Transverse colon (tissue), 4 donors: ENCODE data around the gene GLIS1. TPM values are rescaled to one million over a fixed set of nuclear protein-coding genes. Genes with fewer than 3 reads are reported as not detected.

Source experiments
- DNase-seq: peaks from one replicate; pipeline ENCODE4 v3.0.0-alpha.2; 2019
- H3K27ac ChIP-seq, 4 donors: fragments of 200-600 bp; sonication (generic); 2 replicates each; pipeline ENCODE4 v1.5.1; 2016 to 2018; ENCODE audit warnings: inconsistent platforms in 4 of 4
- H3K27me3 ChIP-seq: fragments of 200-600 bp; sonication (generic); 2 replicates; pipeline ENCODE4 v1.5.1; 2017; ENCODE audit warnings: inconsistent platforms
- H3K36me3 ChIP-seq, 4 donors: fragments of 200-600 bp; sonication (generic); 2 replicates each; pipeline ENCODE4 v1.5.1; 2017 to 2019; ENCODE audit warnings: inconsistent platforms in 4 of 4
- H3K4me1 ChIP-seq, 4 donors: fragments of 200-600 bp; sonication (generic); 2 replicates each; pipeline ENCODE4 v1.5.1; 2017 to 2020; ENCODE audit warnings: inconsistent platforms in 4 of 4
- H3K4me3 ChIP-seq, 4 donors: fragments of 200-600 bp; sonication (generic); 1 replicate in 1 of 4; 2 replicates in 3 of 4; pipeline versions ENCODE4 v1.5.1 to v1.6.1; 2017 to 2019; ENCODE audit warnings: inconsistent platforms in 4 of 4
- H3K9me3 ChIP-seq, 2 donors: fragments of 200-600 bp; sonication (generic); 2 replicates each; pipeline ENCODE4 v1.5.1; 2017 to 2019; ENCODE audit warnings: inconsistent platforms in 2 of 2
- CTCF ChIP-seq, 5 experiments: fragments of 200-600 bp in 3 of 5; fragments of 450-650 bp in 2 of 5; sonication (generic) in 3 of 5; IDR thresholded peaks; 1 replicate in 2 of 5; 2 replicates in 3 of 5; pipeline ENCODE4 v1.5.1; 2016 to 2017; ENCODE audit warnings: antibody characterized with exemption in 5 of 5, inconsistent platforms in 3 of 5, mild to moderate bottlenecking in 2 of 5, moderate library complexity in 1 of 5
- EP300 ChIP-seq: sonication (generic); formaldehyde crosslinking; IDR thresholded peaks from one replicate; pipeline ENCODE4 v1.6.1; 2017; ENCODE audit warnings: antibody characterized with exemption, low read depth
- POLR2A ChIP-seq: fragments of 450-650 bp; IDR thresholded peaks from one replicate; pipeline ENCODE4 v1.6.1; 2016; ENCODE audit warnings: antibody characterized with exemption, mild to moderate bottlenecking, moderate library complexity
- POLR2AphosphoS5 ChIP-seq, 3 donors: sonication (generic); formaldehyde crosslinking; IDR thresholded peaks; one replicate each; pipeline ENCODE4 v1.6.1; 2016; ENCODE audit warnings: antibody characterized with exemption in 3 of 3
- WGBS, 2 donors: methylation state at CpG; one replicate each; pipeline ENCODE4 v1.1.5; 2018; ENCODE audit warnings: low coverage in 1 of 2; 5-methylcytosine and 5-hydroxymethylcytosine counted together
- in situ Hi-C, 4 donors: fragments of 200-750 bp; cut with MboI; loops; one replicate each; pipeline versions ENCODE4 v1.15.0 to v1.15.1; 2017; ENCODE audit warnings: low sequenced_read_pairs in 3 of 4, low pct_ligation_motif_present in 1 of 4, low pct_unique_long_range_greater_than_20kb in 1 of 4
- intact Hi-C: fragments of 100-400 bp; cut with DNase I; formaldehyde crosslinking; loops from one replicate; pipeline ENCODE4 v1.15.1; 2023; ENCODE audit warnings: low total_unique reads
- total RNA-seq, 4 donors: library from RNA; depleted of rRNA; stranded (reverse); fragments of >200 nt; gene quantifications; one replicate each; pipeline ENCODE4 v1.1.0, GENCODE V29; 2016

The GLIS1 gene
- total RNA-seq, 4 donors from 2014 or later, result 0.16 to 0.75 (median 0.27) TPM; not detected in 1

- 94% methylated on average over 2 of the region's 2 CpGs; no CpG with 5 or more reads in 1 of the 2 donors for WGBS, 2 donors
These were observed 197.7 kb downstream of the GLIS1 start for GRCh38 chr1:53541263-53541625.

GRCh38 chr1:53540604-53541262 is 198.2 kb downstream of the GLIS1 start:
- Histone ChIP-seq H3K9me3 (no peaks in the 10 kb centered on the region), H3K36me3 (no peaks in the 10 kb centered on the region), H3K27ac (no peak overlapping the region), H3K4me1 (peaks cover 0 to 4% (median 0%) of the 10 kb centered on the region in 4 donors), H3K4me3 (no peak overlapping the region), H3K27me3 (no peaks in the 10 kb centered on the region)
- intact Hi-C loops (no loop called here), in situ Hi-C loops (no loop called here)
- WGBS, 2 donors, result 80 to 89% methylated on average over 5 to 14 of the region's 14 CpGs
- DNase-seq, result no peak
- TF ChIP-seq POLR2AphosphoS5 (IDR thresholded peaks at IDR 0.05) (no peak), CTCF (IDR thresholded peaks at IDR 0.05) (no peak), POLR2A (no peak), EP300 (no peak)

More at GRCh38 chr1:53541263-53541625, 197.7 kb downstream of the GLIS1 start:
- no peak overlapping the region for H3K4me3 ChIP-seq
- in situ Hi-C loops (no loop called here), intact Hi-C loops (no loop called here)
- TF ChIP-seq POLR2A (no peak), CTCF (IDR thresholded peaks at IDR 0.05) (no peak), POLR2AphosphoS5 (IDR thresholded peaks at IDR 0.05) (no peak), EP300 (no peak)
- H3K27me3 ChIP-seq, result no peaks in the 10 kb centered on the region
- H3K9me3 ChIP-seq, result no peaks in the 10 kb centered on the region
- DNase-seq, result no peak
- H3K27ac ChIP-seq, result peak overlapping the region in 1 of 4 donors; percentile 57
- no peaks in the 10 kb centered on the region for H3K36me3 ChIP-seq
- peaks cover 0 to 4% (median 0%) of the 10 kb centered on the region in 4 donors for H3K4me1 ChIP-seq

- in situ Hi-C loops (no loop called here), intact Hi-C loops (no loop called here)
- Histone ChIP-seq H3K9me3 (no peaks in the 10 kb centered on the region), H3K4me1 (peaks cover 0 to 4% (median 0%) of the 10 kb centered on the region in 4 donors), H3K36me3 (no peaks in the 10 kb centered on the region), H3K27me3 (no peaks in the 10 kb centered on the region), H3K27ac (no peak overlapping the region), H3K4me3 (no peak overlapping the region)
- 62 to 90% methylated on average over 4 to 22 of the region's 22 CpGs for WGBS, 2 donors
- TF ChIP-seq POLR2AphosphoS5 (IDR thresholded peaks at IDR 0.05), result no peak
- TF ChIP-seq EP300, result no peak
- TF ChIP-seq CTCF (IDR thresholded peaks at IDR 0.05), result no peak
- no peak for TF ChIP-seq POLR2A
- DNase-seq, result no peak
These were observed 199.0 kb downstream of the GLIS1 start for GRCh38 chr1:53539711-53540603.

- in situ Hi-C loops (no loop called here), intact Hi-C loops (no loop called here)
- DNase-seq, result no peak
- H3K27me3 ChIP-seq, result no peaks in the 10 kb centered on the region
- H3K4me3 ChIP-seq, result no peak overlapping the region
- H3K27ac ChIP-seq, result no peak overlapping the region
- H3K4me1 ChIP-seq, result peaks cover 0 to 4% (median 0%) of the 10 kb centered on the region in 4 donors
- WGBS, 2 donors, result 66 to 78% methylated on average over 2 of the region's 2 CpGs
- H3K36me3 ChIP-seq, result no peaks in the 10 kb centered on the region
- no peak for TF ChIP-seq POLR2AphosphoS5 (IDR thresholded peaks at IDR 0.05)
- no peak for TF ChIP-seq EP300
- TF ChIP-seq CTCF (IDR thresholded peaks at IDR 0.05), result no peak
- TF ChIP-seq POLR2A, result no peak
- no peaks in the 10 kb centered on the region for H3K9me3 ChIP-seq
These were observed 199.7 kb downstream of the GLIS1 start for GRCh38 chr1:53539226-53539625.
